ENCODE measurements around the gene BCOR.

The BCOR gene

GRCh38 chrX:40063555-40063954, 34.2 kb downstream of the BCOR start:
- DNase-seq (ENCODE audit: low spot score): no peak

- no peak for DNase-seq (ENCODE audit: low spot score)
Measured at GRCh38 chrX:40062525-40063155, 35.1 kb downstream of the BCOR start.

- no peak for DNase-seq (ENCODE audit: low spot score)
Measured at GRCh38 chrX:40061871-40062524, 35.8 kb downstream of the BCOR start.

GRCh38 chrX:40061005-40061404, 36.8 kb downstream of the BCOR start:
- no peak for DNase-seq (ENCODE audit: low spot score)

GRCh38 chrX:40060356-40060845, 37.4 kb downstream of the BCOR start:
- no peak for DNase-seq (ENCODE audit: low spot score)

GRCh38 chrX:40058719-40059118, 39.0 kb downstream of the BCOR start:
- no peak for DNase-seq (ENCODE audit: low spot score)

- no peak for DNase-seq (ENCODE audit: low spot score)
Measured at GRCh38 chrX:40057405-40057804, 40.4 kb downstream of the BCOR start.

GRCh38 chrX:40056420-40056819, 41.3 kb downstream of the BCOR start:
- no peak for DNase-seq (ENCODE audit: low spot score)

- DNase-seq (ENCODE audit: low spot score): no peak
Measured at GRCh38 chrX:40055495-40055894, 42.3 kb downstream of the BCOR start.

GRCh38 chrX:40054793-40055192, 43.0 kb downstream of the BCOR start:
- no peak for DNase-seq (ENCODE audit: low spot score)

- no peak for DNase-seq (ENCODE audit: low spot score)
Measured at GRCh38 chrX:40050532-40050931, 47.2 kb downstream of the BCOR start.

GRCh38 chrX:40049084-40049641, 48.6 kb downstream of the BCOR start:
- DNase-seq (ENCODE audit: low spot score): no peak

GRCh38 chrX:40047485-40047884, 50.3 kb downstream of the BCOR start:
- DNase-seq (ENCODE audit: low spot score): no peak

- DNase-seq (ENCODE audit: low spot score): no peak
Measured at GRCh38 chrX:40043895-40044294, 53.9 kb downstream of the BCOR start.

GRCh38 chrX:40041915-40042314, 55.8 kb downstream of the BCOR start:
- DNase-seq (ENCODE audit: low spot score): no peak

GRCh38 chrX:40040686-40041461, 56.9 kb downstream of the BCOR start:
- no peak for DNase-seq (ENCODE audit: low spot score)

GRCh38 chrX:40039887-40040286, 57.9 kb downstream of the BCOR start:
- DNase-seq (ENCODE audit: low spot score): no peak

GRCh38 chrX:40037367-40037766, 60.4 kb downstream of the BCOR start:
- no peak for DNase-seq (ENCODE audit: low spot score)

GRCh38 chrX:40035726-40036125, 62.0 kb downstream of the BCOR start:
- DNase-seq (ENCODE audit: low spot score): no peak

GRCh38 chrX:40031911-40032310, 65.8 kb downstream of the BCOR start:
- DNase-seq (ENCODE audit: low spot score): no peak

GRCh38 chrX:40030205-40030604, 67.6 kb downstream of the BCOR start:
- no peak for DNase-seq (ENCODE audit: low spot score)

GRCh38 chrX:40022421-40022820, 75.3 kb downstream of the BCOR start:
- DNase-seq (ENCODE audit: low spot score): no peak

GRCh38 chrX:40021647-40022046, 76.1 kb downstream of the BCOR start:
- DNase-seq (ENCODE audit: low spot score): no peak
